PC-9 (cell line): ENCODE results near the gene DNAJB6. TPM values are rescaled to one million over a fixed set of nuclear protein-coding genes. Genes with fewer than 3 reads are reported as not detected.

Source experiments
- BruUV-seq: library from RNA; stranded (reverse); fragments of 400-500 nt; replicated peaks from 2 replicates; lab custom pipeline; 2021; lab: Mats Ljungman, UMichigan
- CTCF ChIA-PET: fragments of 300-600 bp; sonication (Branson Sonifier 250); formaldehyde crosslinking; loops from one replicate; lab custom pipeline; 2022; ENCODE audit warnings: antibody characterized with exemption; lab: Charles Lee
- POLR2A ChIA-PET: fragments of 300-600 bp; sonication (Branson Sonifier 250); formaldehyde crosslinking; loops from one replicate; lab custom pipeline; 2022; ENCODE audit warnings: antibody characterized with exemption; ENCODE audit not compliant: unreplicated experiment; lab: Charles Lee
- DNase-seq, 2 experiments: peaks; one replicate each; pipeline versions ENCODE4 v3.0.0 to v3.0.0-alpha.2; 2015 to 2022; ENCODE audit warnings: mixed read lengths in 1 of 2
- H2AFZ ChIP-seq: fragments of 200-600 bp; sonication (generic); 2 replicates; pipeline ENCODE4 v1.8.1; 2017; ENCODE audit warnings: antibody characterized with exemption
- H3F3A ChIP-seq: fragments of 200-600 bp; sonication (generic); 2 replicates; pipeline ENCODE4 v1.8.1; 2017; ENCODE audit warnings: antibody characterized with exemption, mild to moderate bottlenecking, low read depth; ENCODE audit not compliant: insufficient read depth
- H3K27ac ChIP-seq: fragments of 200-600 bp; sonication (generic); 2 replicates; pipeline ENCODE4 v1.6.1; 2016; ENCODE audit warnings: mixed run types
- H3K27me3 ChIP-seq: fragments of 200-600 bp; sonication (generic); 2 replicates; pipeline ENCODE4 v1.6.1; 2016; ENCODE audit warnings: low read depth, mixed run types; ENCODE audit not compliant: insufficient read depth
- H3K36me3 ChIP-seq: fragments of 200-600 bp; sonication (generic); 2 replicates; pipeline ENCODE4 v1.6.1; 2016; ENCODE audit warnings: low read depth, mixed run types
- H3K4me1 ChIP-seq: fragments of 200-600 bp; sonication (generic); replicated peaks from 2 replicates; pipeline ENCODE4 v1.6.1; 2016; ENCODE audit warnings: mixed run types; ENCODE audit not compliant: insufficient read depth
- H3K4me2 ChIP-seq: fragments of 200-600 bp; sonication (generic); 2 replicates; pipeline ENCODE4 v1.6.1; 2017; ENCODE audit warnings: mixed run types
- H3K4me3 ChIP-seq: fragments of 200-600 bp; sonication (generic); 2 replicates; pipeline ENCODE4 v1.6.1; 2016; ENCODE audit warnings: mixed run types
- H3K79me2 ChIP-seq: fragments of 200-600 bp; sonication (generic); 2 replicates; pipeline ENCODE4 v1.6.1; 2017; ENCODE audit warnings: low read depth, mixed run types
- H3K9me2 ChIP-seq: fragments of 200-600 bp; sonication (generic); 2 replicates; pipeline ENCODE4 v1.8.1; 2017; ENCODE audit warnings: mild to moderate bottlenecking; ENCODE audit not compliant: insufficient read depth
- H3K9me3 ChIP-seq: fragments of 200-600 bp; sonication (generic); 2 replicates; pipeline ENCODE4 v1.8.1; 2016; ENCODE audit warnings: low read depth; ENCODE audit not compliant: insufficient read depth
- H4K20me1 ChIP-seq: fragments of 200-600 bp; sonication (generic); 2 replicates; pipeline ENCODE4 v1.8.1; 2017; ENCODE audit not compliant: insufficient read depth
- EZH2 ChIP-seq: fragments of 200-600 bp; sonication (generic); IDR thresholded peaks from 2 replicates; pipeline ENCODE4 v1.8.0; 2017; ENCODE audit warnings: antibody characterized with exemption, low read depth
- intact Hi-C: fragments of 100-400 bp; cut with micrococcal nuclease; formaldehyde crosslinking; loops from one replicate; pipeline ENCODE4 v1.10.0; 2022; ENCODE audit not compliant: unreplicated experiment
- total RNA-seq: library from RNA; stranded (reverse); gene quantifications from 2 replicates; pipeline ENCODE4 v1.2.3, GENCODE V29; 2021
- TF ChIP-seq, protein P1 (sequence below): fragments of 200-600 bp; sonication (generic); conservative IDR thresholded peaks from 2 replicates; pipeline ENCODE4 v1.6.1; 2017; ENCODE audit warnings: mixed run types, antibody characterized with exemption, mild to moderate bottlenecking, moderate library complexity

The DNAJB6 gene
- total RNA-seq, 1 experiment from 2014 or later: 182 TPM

DNA sequence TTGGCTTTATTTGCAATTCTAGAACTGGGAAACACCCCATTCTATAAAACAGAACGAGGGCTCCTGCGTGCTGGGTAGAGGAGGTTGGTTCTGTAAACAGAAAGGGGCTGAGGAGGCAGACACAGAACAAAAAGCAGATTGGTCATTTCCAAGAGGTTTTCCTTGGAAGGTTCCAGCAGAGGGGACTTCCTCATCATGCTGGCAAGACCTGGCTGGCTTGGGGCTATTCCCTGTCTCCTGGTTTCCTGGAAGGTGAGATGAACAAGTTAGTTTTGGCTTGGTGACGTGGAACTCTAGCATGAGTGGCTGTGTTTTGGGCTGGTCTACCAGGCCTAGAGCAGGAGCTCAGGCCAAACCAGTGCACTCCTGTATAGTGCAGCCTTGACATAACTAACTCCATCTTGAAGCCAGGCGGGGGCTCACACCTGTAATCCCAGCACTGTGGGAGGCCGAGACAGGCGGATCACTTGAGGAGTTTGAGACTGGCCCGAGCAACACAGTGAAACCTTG lies 26.1 kb upstream of the DNAJB6 start:
- Histone ChIP-seq H3K79me2 (no peaks in the 10 kb centered on the region), H2AFZ (no peak overlapping the region), H3K36me3 (no peaks in the 10 kb centered on the region), H3K9me3 (no peaks in the 10 kb centered on the region), H3K27me3 (no peaks in the 10 kb centered on the region), H3K4me2 (peak overlapping the region; percentile 68), H3K27ac (peak overlapping the region; percentile 91), H3K4me1 (peaks cover 42% of the 10 kb centered on the region), H4K20me1 (no peaks in the 10 kb centered on the region), H3K4me3 (no peak overlapping the region; the same call in 1 of the 2 replicates), H3F3A (peaks cover 46% of the 10 kb centered on the region), H3K9me2 (no peaks in the 10 kb centered on the region)
- DNase-seq: no peak
- POLR2A ChIA-PET: no interaction called here
- CTCF ChIA-PET: no interaction called here
- intact Hi-C loops: loop anchor here (1.0 to 2.0 kb wide), 2 partner anchors 8 to 26 kb away; partner anchors contain the start of gene DNAJB6
- BruUV-seq: no TSS peak
- TF ChIP-seq EZH2: no peak
- TF ChIP-seq, protein P1, sequence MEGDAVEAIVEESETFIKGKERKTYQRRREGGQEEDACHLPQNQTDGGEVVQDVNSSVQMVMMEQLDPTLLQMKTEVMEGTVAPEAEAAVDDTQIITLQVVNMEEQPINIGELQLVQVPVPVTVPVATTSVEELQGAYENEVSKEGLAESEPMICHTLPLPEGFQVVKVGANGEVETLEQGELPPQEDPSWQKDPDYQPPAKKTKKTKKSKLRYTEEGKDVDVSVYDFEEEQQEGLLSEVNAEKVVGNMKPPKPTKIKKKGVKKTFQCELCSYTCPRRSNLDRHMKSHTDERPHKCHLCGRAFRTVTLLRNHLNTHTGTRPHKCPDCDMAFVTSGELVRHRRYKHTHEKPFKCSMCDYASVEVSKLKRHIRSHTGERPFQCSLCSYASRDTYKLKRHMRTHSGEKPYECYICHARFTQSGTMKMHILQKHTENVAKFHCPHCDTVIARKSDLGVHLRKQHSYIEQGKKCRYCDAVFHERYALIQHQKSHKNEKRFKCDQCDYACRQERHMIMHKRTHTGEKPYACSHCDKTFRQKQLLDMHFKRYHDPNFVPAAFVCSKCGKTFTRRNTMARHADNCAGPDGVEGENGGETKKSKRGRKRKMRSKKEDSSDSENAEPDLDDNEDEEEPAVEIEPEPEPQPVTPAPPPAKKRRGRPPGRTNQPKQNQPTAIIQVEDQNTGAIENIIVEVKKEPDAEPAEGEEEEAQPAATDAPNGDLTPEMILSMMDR: no peak

DNA sequence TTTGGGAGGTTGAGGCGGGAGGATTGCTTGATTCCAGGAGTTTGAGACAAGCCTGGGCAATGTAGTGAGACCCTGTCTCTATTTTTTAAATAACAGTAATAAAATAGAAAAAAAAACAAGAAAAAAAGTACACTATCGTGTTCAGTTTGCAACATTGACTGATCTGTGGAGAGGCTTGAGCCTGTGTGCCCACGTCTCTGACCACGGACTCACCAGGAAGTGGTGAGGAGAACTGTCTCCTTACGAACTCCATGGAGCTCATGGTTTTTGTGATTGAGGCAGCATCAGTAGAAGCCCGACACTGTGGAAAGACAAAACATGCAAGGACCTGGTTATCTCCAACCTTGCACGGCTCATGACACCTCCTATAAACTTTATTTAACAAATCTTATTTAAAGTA lies 23.9 kb upstream of the DNAJB6 start:
- Histone ChIP-seq H3K9me3 (no peaks in the 10 kb centered on the region), H3K36me3 (no peaks in the 10 kb centered on the region), H3F3A (peaks cover 39% of the 10 kb centered on the region), H3K27ac (no peak overlapping the region), H3K4me2 (no peak overlapping the region), H3K9me2 (no peaks in the 10 kb centered on the region), H3K27me3 (no peaks in the 10 kb centered on the region), H4K20me1 (no peaks in the 10 kb centered on the region), H3K79me2 (no peaks in the 10 kb centered on the region), H3K4me1 (peaks cover 39% of the 10 kb centered on the region), H2AFZ (no peak overlapping the region), H3K4me3 (no peak overlapping the region)
- no TSS peak for BruUV-seq
- CTCF ChIA-PET: interaction anchor here (1.0 kb wide), 1 partner anchor 26 kb away, joined by 3 read pairs; no protein-coding TSS in a partner anchor
- POLR2A ChIA-PET: no interaction called here
- no peak for DNase-seq
- TF ChIP-seq, protein P1: no peak
- no peak for TF ChIP-seq EZH2
- intact Hi-C loops: no loop called here

DNA sequence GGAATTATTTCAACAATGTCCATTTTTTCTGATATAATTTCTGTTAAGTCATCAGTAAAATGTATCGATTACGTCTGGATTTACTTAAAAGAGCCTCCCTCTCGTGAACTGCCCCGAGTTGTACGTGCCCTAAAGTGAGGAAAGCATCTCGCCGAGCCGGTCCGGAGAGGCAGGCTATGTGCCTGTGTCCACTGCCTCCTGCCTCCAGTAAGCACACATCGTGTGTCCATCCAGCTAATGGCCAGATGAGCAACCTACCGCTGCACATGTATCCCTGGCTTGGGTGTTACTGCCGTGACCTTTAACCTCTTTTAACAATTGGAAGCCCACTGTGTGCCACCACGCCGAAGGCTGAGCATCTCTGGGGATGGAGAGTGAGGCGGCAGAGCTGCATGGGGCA lies 23.2 kb upstream of the DNAJB6 start:
- Histone ChIP-seq H3K79me2 (no peaks in the 10 kb centered on the region), H3F3A (peaks cover 35% of the 10 kb centered on the region), H3K4me2 (no peak overlapping the region), H3K4me3 (no peak overlapping the region), H4K20me1 (no peaks in the 10 kb centered on the region), H3K36me3 (no peaks in the 10 kb centered on the region), H2AFZ (no peak overlapping the region), H3K4me1 (peaks cover 32% of the 10 kb centered on the region), H3K9me3 (no peaks in the 10 kb centered on the region), H3K27me3 (no peaks in the 10 kb centered on the region), H3K27ac (no peak overlapping the region), H3K9me2 (no peaks in the 10 kb centered on the region)
- no peak for TF ChIP-seq EZH2
- TF ChIP-seq, protein P1: no peak
- no TSS peak for BruUV-seq
- ChIA-PET POLR2A (interaction anchor here (0.7 kb wide), 1 partner anchor 329 kb away, joined by 4 read pairs; no protein-coding TSS in a partner anchor), CTCF (interaction anchor here (1.0 kb wide), 1 partner anchor 25 kb away, joined by 3 read pairs; no protein-coding TSS in a partner anchor)
- no peak for DNase-seq
- intact Hi-C loops: no loop called here
